ENCODE measurements around the gene POMT2. TPM values are rescaled to one million over a fixed set of nuclear protein-coding genes. Genes with fewer than 3 reads are reported as not detected.

The POMT2 gene
- total RNA-seq, 1 donor from 2014 or later = 29.2 TPM

DNA sequence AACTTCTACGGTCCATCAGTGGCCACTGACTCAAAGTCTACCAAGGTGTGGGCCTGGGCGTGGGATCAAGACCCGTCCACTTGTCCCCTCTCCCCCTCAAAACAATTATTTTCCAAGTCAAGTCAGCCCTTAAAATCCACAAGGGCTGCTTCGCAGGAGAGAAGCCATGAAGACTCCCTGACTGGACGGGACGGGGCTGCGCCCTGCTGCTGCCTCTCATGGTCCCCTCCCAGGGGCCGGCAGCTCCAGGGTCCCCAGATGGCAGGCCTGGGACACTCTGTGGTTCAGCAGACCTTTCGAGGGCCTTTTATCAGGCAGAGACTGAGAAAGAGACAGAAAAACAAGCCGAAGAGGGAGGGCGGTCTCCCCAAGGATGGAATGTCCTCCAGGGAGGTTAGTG lies 60.5 kb downstream of the POMT2 start:
- no peaks in the 10 kb centered on the region for H3K4me1 Mint-ChIP-seq (ENCODE audit: unreplicated experiment)
- H3K27me3 Mint-ChIP-seq (ENCODE audit: unreplicated experiment) = peaks cover 15% of the 10 kb centered on the region
- H3K36me3 Mint-ChIP-seq (ENCODE audit: unreplicated experiment) = no peaks in the 10 kb centered on the region
- H3K4me3 Mint-ChIP-seq (ENCODE audit: unreplicated experiment) = no peak overlapping the region
- TF ChIP-seq, protein P1, sequence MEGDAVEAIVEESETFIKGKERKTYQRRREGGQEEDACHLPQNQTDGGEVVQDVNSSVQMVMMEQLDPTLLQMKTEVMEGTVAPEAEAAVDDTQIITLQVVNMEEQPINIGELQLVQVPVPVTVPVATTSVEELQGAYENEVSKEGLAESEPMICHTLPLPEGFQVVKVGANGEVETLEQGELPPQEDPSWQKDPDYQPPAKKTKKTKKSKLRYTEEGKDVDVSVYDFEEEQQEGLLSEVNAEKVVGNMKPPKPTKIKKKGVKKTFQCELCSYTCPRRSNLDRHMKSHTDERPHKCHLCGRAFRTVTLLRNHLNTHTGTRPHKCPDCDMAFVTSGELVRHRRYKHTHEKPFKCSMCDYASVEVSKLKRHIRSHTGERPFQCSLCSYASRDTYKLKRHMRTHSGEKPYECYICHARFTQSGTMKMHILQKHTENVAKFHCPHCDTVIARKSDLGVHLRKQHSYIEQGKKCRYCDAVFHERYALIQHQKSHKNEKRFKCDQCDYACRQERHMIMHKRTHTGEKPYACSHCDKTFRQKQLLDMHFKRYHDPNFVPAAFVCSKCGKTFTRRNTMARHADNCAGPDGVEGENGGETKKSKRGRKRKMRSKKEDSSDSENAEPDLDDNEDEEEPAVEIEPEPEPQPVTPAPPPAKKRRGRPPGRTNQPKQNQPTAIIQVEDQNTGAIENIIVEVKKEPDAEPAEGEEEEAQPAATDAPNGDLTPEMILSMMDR (IDR thresholded peaks at IDR 0.05) = no peak
- no peaks in the 10 kb centered on the region for H3K9me3 Mint-ChIP-seq (ENCODE audit: unreplicated experiment)
- no peak overlapping the region for H3K27ac Mint-ChIP-seq (ENCODE audit: unreplicated experiment)
- no peak for DNase-seq (ENCODE audit: extremely low spot score, unreplicated experiment)

DNA sequence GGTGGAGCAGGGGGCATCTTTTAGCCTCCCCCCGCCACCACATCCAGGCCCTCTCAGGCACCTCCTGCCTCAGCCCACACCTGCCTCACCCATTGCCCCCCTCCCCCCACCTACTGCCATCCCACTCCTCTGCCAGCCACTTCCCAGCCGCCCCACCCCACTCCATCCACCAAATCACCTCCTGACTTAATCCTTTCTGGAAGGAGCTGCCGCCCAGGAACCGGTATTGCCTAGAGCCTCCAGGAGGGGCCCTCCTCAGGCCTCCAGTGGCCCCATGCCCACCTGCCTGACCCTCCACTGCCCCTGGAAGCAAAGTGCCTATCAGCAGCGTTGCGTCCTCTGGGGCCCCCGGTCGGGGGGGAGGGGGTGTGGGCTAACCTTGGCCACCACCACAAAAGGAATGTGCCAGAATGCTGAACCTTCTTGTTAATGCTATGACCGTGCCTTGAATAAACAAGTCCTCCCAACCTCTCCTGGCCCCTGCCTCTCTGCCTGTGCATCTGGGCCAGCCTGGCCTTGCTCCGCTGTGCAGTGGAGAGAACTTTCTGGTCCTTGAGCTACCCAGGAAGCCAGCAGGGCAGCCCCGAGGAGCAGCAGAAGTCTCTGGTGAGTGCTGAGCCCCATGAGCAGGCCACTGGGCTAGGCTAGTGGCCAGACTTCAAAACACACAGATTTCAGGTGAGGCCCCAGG lies 61.5 kb downstream of the POMT2 start:
- Mint-ChIP-seq H3K27ac (ENCODE audit: unreplicated experiment) (no peak overlapping the region), H3K4me3 (ENCODE audit: unreplicated experiment) (no peak overlapping the region), H3K9me3 (ENCODE audit: unreplicated experiment) (no peaks in the 10 kb centered on the region), H3K27me3 (ENCODE audit: unreplicated experiment) (peaks cover 15% of the 10 kb centered on the region), H3K36me3 (ENCODE audit: unreplicated experiment) (no peaks in the 10 kb centered on the region), H3K4me1 (ENCODE audit: unreplicated experiment) (no peaks in the 10 kb centered on the region)
- DNase-seq (ENCODE audit: extremely low spot score, unreplicated experiment) = no peak
- TF ChIP-seq, protein P1 (IDR thresholded peaks at IDR 0.05) = no peak

DNA sequence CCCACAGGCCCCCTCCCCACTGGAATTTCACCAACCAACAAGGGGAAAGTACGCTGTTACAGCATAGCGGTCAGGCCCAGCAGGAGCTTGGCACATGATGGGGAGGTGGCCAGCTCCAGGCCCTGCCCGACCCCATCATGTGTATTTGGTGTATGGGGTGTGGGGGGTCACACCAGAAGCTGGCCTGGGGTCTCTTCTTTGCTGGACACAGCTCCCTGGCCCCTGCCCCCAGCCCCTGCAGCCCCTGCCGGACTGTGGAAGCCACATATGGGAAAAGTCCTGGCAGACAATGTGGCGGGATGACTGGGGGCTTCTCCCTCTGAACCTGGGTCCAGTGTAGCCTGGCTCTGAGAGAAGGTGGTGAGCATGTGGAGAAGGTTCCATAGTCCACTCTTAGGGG lies 62.1 kb downstream of the POMT2 start:
- Mint-ChIP-seq H3K9me3 (ENCODE audit: unreplicated experiment) (no peaks in the 10 kb centered on the region), H3K27ac (ENCODE audit: unreplicated experiment) (no peak overlapping the region), H3K4me3 (ENCODE audit: unreplicated experiment) (no peak overlapping the region), H3K27me3 (ENCODE audit: unreplicated experiment) (peaks cover 10% of the 10 kb centered on the region), H3K36me3 (ENCODE audit: unreplicated experiment) (no peaks in the 10 kb centered on the region), H3K4me1 (ENCODE audit: unreplicated experiment) (no peaks in the 10 kb centered on the region)
- TF ChIP-seq, protein P1 (IDR thresholded peaks at IDR 0.05) = no peak
- no peak for DNase-seq (ENCODE audit: extremely low spot score, unreplicated experiment)

DNA sequence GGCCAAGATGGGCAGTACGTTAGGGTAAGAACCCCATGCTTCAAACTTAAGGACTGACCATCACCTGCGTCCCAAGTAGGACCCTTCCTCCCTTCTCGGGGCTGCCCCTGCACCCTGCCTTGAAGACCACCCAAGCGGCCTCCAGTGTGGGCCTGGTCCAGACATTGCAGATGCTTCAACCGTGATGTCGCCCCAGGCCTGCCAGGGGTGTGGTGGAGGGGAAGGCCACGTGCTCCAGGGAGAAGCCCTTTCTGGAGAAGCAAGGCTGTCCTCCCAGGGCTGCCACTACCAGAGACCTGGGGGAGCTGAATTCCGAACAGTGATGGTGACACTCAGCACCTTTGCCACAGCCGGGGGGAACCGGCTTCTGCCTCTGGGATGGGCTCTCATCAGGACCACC lies 63.0 kb downstream of the POMT2 start:
- Mint-ChIP-seq H3K4me3 (ENCODE audit: unreplicated experiment) (no peak overlapping the region), H3K36me3 (ENCODE audit: unreplicated experiment) (no peaks in the 10 kb centered on the region), H3K9me3 (ENCODE audit: unreplicated experiment) (no peaks in the 10 kb centered on the region), H3K27ac (ENCODE audit: unreplicated experiment) (no peak overlapping the region), H3K27me3 (ENCODE audit: unreplicated experiment) (peaks cover 6% of the 10 kb centered on the region), H3K4me1 (ENCODE audit: unreplicated experiment) (no peaks in the 10 kb centered on the region)
- TF ChIP-seq, protein P1 (IDR thresholded peaks at IDR 0.05) = no peak
- no peak for DNase-seq (ENCODE audit: extremely low spot score, unreplicated experiment)

DNA sequence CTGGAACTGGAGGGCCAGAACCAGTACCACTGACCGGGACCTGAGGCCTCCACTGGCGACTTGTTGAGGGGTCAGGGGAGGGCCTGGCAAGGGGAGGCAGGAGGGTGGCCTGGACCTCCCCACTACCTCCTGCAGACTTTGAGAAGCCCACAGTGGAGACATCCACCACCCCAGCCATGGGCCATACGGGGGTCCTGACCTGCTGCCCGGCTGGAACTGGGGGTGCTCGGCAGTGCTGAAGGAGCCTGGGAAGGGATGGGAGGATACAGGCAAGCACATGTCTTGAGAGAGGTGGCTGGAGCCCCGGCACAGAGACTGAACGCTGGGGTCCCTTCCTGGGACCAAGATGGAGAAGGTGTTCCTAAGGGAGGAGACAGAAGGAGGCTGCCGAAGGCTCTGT lies 64.0 kb downstream of the POMT2 start:
- H3K27me3 Mint-ChIP-seq (ENCODE audit: unreplicated experiment) = peaks cover 5% of the 10 kb centered on the region
- H3K4me1 Mint-ChIP-seq (ENCODE audit: unreplicated experiment) = no peaks in the 10 kb centered on the region
- H3K9me3 Mint-ChIP-seq (ENCODE audit: unreplicated experiment) = no peaks in the 10 kb centered on the region
- H3K27ac Mint-ChIP-seq (ENCODE audit: unreplicated experiment) = no peak overlapping the region
- H3K4me3 Mint-ChIP-seq (ENCODE audit: unreplicated experiment) = no peak overlapping the region
- no peak for DNase-seq (ENCODE audit: extremely low spot score, unreplicated experiment)
- TF ChIP-seq, protein P1 (IDR thresholded peaks at IDR 0.05) = no peak
- no peaks in the 10 kb centered on the region for H3K36me3 Mint-ChIP-seq (ENCODE audit: unreplicated experiment)

Measured in osteocyte (in vitro differentiated cells).